Activated CD4-positive, alpha-beta T cell treated with anti-CD3 and anti-CD28 coated beads for 24 hours (primary cell): Measurements from ENCODE around the gene CCNA2.

ENCODE experiments used
- DNase-seq, 2 donors: peaks; one replicate each; pipeline ENCODE4 v3.0.0-alpha.2; 2020; ENCODE audit warnings: low read depth in 2 of 2

Gene CCNA2

DNA sequence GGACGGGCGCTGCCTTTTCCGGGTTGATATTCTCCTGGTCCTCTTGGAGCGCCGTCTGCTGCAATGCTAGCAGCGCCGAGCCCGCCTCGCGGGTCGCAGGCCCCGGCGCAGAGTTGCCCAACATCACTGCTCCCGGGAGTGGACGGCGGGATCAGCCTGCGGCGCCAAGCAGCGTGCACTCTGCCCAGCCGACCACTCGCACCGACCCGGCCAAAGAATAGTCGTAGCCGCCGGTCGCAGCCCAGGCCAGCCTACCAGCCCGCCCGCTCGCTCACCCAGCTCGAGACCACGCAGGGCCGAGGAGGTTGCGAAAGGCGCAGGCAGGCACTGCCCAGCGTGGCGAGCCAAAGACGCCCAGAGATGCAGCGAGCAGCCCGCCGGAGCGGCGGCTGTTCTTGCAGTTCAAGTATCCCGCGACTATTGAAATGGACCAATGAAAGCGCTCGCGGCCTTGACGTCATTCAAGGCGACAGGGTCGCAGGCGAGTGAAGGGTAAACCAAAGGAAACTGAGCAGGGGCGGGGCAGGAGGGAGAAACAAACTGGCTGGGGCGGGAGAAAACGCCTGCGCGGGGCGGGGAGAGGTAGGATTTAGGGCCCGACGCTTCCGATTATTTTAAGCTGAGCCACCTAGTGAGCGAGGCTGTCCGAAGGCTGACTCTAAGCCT lies at the start of gene CCNA2:
TSS of gene CCNA2 (minus strand) at position 379 of the 666 bp plus-strand sequence. CDS start at position 124, 255 bp downstream.
- peak; percentile 95 for DNase-seq

DNA sequence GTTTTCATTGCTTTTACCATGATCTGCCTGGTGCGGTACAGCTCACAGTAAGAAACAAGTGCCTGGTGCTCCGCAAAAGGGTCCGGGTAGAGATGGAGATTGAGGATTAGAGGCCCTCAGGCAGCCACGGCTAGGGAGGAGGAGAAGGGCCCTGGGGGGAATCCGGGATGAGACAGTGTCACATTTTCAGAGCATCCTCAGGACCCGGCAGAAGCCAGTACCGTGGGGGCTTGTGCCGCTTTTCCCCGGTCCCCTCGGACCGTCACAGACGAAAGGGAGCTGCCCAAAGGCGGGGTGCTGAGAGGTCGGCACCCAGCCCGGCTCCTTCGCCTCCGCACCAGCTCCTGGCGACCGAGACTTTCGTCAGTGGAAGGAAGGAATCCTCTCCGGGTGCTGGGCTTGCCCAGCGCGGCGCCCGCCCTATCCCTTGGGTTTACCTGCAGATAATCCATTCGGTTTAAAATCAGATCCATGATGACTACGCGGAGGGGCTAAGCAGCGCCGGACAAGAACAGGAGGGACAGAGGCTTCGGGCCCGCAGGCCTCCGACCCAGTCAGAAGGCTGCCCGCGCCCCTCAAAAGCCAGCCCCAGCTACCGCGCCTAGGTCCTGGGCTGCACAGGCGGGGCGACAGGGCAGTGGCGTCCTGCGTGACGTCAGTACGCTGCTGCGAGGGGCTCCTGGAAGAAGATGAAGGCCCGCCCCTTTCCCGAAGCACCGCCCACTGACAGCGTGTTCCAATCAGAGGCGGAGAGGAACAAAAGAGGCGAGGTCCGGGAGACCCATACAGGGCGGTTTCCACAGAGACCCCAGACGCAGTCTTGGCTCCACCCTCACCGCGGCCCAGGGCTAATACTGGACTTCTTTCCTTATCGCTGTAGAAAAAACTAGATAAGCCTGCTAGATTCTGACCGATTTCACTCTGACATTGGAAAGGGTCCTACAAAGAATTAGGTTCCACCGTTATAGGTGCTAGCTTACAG lies 46.4 kb upstream of the CCNA2 start, which contains the start of gene BBS7:
TSS of gene BBS7 (minus strand) at position 634 of the 982 bp plus-strand sequence. CDS start at position 473, 161 bp downstream.
- peak; percentile 95 to 98 for DNase-seq

DNA sequence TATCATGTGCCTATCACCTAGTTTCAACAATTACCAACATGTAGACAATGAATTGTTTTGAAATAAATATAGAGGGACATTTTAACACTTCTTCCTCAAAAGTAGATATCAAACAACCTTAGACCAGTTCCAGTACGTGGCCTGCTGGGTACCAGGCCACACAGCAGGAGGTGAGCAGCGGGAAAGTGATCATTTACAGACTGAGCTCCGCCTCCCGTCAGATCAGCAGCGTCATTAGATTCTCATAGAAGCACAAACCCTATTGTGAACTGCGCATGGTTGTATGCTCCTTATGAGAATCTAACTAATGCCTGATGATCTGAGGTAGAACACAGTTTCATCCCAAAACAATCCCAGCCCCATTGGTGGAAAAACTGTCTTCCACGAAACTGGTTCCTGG lies 40.1 kb upstream of the CCNA2 start:
- DNase-seq: no peak

DNA sequence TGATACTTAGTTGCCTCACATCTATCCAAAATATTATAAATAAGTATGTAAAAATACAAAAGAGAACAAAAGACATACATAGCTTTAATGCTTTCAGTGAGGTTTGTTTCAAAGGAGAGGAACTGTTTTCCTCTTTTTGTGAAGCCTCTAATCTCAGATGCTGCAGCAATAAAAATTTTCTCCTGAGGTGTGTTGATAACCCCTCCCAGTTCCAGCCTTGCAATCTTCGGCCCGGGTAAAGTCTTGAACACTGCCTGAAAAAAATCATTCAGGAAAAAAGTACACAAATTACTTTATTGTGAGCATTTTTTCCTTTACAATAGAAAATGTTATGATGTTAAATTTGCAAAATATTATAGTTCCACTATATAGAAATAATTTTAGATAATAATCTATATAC lies 37.7 kb upstream of the CCNA2 start:
- DNase-seq: no peak

DNA sequence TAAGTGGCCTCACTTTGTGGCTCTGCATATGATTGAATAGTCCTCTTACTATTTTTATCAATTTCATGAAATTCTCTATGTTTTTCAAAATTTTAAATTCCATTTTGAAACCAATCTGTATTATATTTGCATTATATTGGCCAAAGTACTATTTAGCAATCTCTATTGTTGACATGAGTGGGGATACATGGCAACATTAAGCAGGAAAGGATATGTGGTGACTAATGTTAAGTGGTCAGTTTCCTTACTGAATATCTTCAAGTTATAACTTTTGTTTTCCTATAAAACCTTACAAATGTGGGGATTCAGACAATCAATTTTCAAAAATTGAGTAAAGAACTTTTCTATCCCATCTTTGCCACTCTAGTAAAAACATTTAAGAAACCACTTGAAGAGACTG lies 36.4 kb upstream of the CCNA2 start:
- no peak for DNase-seq

DNA sequence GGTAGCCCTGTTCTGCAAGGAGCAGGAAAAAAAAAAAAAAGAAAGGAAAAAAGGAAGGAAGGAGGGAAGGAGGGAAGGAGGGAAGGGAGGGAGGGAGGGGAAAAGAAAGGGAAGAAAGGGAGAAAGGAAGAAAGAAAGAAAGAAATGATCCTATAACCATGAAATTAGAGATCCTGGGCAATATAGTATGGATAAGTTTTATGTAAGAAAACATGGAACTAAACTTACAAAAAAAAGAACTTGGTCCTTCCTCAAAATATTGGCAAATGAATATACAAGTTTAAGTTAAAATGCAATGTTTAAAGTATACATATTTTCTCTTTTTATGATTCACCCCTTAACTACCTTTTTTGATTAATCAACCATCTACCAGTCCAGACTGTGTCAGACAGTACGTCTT lies 27.7 kb upstream of the CCNA2 start:
- DNase-seq: no peak

DNA sequence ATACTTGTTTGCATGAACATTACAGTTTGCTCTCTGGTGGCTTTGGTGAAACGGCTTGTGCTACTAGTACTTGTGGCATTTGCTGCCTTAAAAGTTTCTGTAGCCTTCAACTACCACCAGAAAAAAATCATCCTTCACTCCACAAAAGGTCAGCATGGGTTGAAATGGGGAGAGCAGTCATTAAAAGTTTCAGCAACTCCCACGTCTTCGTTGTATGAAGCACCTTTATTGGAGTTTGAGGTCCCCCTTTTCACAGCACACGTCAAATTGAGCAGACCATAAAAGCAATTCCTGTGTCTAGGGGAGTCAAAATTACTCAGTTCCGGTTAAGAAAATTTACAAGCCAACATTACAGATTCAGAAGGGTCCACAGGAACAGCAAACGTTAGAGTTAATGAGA lies 23.0 kb upstream of the CCNA2 start:
- no peak for DNase-seq

DNA sequence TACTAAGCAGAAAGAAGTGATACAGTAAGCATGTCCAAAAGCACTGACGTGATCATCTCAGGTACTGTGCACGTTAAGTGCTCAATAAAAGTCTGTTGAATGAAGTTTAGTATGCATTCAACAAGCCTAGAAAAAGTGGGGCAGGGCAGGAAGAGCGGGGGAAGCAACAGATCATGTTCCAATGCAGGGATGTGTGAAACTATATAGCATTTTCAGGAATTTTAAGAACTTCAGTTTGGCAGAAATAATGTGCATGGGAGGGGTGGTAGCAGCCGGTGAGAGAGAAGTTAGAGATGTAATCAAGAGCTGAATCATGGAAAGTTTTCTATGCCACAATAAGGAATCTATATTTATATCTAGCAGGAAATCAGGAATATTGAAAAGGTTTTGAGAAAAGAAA lies 19.2 kb upstream of the CCNA2 start:
- no peak for DNase-seq

DNA sequence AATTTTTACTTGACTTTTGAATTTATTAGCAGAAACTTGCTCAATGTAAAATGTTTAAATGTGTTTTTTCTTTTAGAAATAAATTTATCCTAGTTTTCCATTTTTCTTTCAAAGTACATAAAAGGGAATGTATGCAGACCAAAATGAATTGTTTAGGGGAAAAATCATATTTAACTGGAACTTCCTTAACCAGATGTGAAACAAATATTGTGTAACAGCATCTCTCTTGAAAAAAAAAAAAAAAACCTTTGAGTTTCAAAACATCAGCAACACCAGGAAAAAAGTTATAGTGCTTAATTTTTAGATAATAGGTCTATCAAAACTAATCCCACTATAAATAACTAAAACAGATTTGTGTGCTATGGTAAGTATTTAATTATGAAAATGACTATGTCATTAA lies 14.5 kb upstream of the CCNA2 start:
- no peak for DNase-seq

DNA sequence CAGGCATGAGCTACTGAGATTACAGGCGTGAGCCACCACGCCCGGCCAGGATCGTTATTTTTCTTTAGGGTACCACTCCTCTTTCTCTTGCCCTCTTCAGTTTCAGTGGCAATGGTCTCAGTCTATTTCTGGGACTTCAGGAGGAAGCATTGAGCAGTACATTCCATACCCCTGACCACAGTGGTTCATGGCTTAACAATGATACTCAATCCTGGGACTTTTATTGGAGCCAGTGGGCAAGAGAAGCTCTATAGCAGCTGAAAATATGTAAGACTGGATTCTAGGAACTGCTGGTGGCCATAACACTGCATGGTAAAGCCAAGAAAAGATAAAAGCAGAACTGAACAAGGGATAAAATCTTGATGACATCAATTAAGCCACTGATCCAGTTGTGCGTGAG lies 5.8 kb upstream of the CCNA2 start:
- no peak for DNase-seq

DNA sequence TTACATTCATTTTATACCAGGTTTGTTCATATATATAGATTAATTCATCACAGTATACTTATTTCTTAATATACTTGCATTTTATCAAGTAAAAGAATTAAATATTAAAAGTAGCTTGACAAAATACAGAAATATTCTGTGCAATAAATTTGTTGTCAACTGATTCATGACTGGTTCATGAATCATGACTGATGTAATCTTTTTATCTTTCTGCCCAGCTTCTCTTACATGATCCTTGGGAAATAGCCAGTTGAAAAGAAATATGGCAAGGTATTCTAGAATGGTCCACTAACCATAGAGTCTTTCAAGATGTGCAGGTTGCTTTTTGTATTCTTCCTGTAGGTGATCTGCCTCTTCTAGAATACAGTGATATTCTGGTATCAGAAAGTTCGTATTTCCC lies 4.2 kb upstream of the CCNA2 start:
- DNase-seq: no peak

DNA sequence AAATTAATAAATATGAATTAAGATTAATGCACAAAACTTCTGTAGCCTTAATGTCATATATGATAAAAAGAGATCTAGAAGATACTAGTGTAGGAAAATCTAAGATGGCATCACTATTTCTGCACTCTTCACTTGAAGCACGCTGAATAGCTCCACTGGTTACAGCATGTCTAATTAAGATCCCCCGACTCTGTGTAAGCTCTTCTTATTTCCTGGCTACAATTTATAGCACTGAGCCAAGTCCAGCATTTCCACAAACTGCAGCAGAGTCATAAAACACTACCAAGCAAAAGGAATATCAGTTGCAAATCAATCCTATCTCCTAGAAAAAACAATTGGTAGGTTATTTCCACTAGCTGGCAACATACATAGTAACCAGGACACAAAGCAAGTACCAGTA lies 1.3 kb upstream of the CCNA2 start:
- DNase-seq: no peak

DNA sequence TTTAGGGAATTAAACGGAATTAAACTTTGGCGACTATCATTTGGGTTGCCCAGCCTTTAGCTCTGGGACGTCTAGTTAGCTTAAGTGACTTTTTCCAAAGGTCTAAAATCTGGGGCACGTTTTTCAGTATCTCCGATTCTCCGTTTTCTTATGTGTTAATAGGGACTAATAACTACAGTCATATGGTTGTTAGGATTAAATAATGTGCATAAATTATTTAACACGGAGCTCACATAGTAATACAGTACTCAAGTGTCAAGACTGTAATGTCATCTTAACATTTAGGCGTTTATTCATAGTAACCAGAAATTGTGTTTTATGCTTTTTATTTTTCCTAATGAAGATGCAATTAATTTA lies 466 bp upstream of the CCNA2 start:
- no peak for DNase-seq

DNA sequence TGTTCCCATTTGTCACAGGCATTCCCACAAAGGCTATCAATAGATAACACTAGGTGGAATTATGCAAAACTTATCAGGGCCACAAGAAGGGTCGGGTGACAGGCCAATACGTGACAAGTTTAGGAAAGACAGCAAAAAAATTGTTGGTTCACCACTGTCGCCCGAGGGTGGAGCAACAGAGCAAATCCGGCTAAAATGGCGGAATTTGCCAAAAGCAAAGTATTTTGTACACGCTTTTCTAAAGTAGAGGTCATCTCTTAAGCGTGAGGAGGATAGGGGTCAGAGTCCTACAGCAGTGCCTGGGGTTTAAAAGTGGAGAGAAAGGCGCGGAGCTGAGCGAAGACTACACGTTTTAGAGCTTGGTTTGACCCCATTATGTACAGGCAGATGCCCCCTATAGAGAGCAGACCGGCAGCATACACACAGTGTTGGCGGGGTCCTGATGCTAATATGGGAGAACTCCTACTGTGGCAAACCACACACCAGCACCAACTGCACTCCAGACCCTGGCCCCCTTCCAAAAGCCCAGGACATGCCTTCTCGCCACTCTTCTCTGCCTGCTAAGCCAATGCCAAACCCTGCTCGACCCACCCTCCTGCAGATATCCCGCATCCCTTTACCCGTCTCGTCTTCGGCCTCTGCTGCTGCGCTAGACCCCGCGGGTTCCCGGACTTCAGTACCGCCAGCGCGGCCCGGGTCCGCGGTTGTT lies 733 bp downstream of the CCNA2 start:
- peak in 1 of 2 donors; percentile 25 for DNase-seq

DNA sequence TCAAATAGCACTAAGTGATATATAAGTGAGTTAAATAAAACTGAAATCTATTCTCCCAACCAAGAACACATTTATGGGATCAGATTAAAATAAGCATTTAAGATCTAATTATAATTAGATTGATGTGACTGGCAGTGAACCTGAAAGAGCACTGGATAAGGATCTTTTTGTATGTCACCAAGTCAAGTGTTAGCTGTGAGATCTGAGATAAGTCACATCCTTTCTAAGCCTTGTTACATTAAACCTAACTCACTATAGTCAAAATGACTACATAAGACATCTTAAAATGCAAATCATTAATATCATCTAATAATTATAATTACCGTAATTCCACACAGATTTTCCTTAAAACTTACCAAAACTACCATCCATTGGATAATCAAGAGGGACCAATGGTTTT lies 1.6 kb downstream of the CCNA2 start:
- DNase-seq: no peak

DNA sequence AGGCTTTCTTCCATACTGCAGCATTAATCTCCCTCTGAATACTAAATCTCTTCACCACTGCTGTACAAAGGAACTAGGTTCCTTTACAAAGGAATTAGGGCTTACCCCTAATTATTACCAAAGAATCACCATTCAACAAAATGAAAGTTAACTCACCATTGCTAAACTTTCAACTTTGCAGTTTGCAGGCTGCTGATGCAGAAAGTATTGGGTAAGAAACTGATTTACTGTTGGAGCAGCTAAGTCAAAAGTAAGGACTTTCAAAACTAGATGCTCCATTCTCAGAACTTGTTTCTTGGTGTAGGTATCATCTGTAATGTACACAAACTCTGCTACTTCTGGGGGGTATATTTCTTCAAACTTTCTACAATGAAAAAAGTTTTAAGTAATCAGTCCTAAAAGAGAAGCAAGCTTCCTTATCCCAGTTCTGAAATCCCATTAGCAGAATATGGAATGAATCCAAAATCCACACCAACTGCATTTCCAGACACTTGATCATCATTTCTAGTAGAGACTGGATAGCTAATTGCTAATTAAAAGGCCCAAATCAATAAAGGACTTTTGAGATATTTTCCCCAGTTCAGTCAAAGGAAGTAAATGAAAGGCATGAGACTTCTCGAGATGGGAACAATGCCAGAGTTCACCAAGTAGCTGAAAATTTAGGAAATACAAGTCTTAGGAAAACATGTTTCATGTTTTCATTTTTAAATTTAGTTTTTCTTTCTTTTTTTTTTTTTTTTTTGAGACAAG lies 4.3 kb downstream of the CCNA2 start:
- DNase-seq: no peak

DNA sequence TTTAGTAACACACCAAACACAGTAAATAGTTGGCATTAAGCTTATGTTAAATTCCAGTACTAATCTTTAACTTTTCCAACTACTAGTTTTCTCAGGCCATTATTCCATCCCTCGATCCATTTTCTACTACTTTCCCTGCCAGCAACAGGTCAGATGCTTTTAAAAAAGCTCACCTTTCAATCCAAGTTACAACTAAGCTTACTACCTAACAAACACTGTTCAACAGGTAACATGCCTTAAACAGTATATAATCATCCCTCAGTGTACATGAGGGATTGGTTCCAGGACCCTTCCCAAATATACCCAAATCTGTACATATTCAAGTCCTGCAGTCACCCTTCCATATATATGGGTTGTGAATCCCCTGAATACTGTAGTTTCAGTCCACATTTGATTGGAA lies 5.5 kb downstream of the CCNA2 start:
- DNase-seq: no peak

DNA sequence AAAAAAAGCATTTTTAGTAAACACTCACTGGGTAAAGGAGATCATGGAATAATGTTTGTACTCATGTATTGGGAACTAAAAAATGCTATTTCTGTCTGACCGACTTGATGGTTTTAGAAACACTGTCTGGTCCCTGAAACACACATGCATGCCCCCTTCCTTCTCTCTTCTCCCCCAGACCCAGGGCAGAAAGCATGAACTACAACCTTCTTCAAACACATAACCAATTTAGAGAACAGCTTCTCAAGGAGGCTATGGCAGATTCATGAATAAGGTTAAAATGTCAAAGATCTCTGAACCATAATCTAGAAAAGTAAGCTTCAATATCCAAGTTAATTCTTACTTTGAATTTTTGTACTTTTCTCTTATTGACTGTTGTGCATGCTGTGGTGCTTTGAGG lies 6.0 kb downstream of the CCNA2 start:
- DNase-seq: no peak

DNA sequence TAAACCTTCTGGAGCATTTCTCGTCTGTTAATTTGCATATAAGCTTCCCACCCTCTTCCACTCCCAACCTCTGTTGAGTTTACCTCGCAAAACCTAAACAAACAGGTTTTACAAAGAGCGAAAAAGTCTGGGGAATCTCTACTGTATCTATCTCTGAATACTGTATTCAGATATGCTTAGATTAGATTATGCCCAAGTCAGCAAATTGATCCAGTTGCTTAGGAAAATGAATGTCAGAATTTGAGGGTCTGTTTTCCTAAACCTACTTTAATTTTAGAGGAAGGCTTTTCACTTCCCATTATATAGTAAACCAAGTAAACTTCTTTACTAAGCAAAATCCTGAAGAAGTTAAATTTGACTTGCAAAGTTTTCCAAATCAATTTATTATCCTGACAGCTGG lies 6.7 kb downstream of the CCNA2 start:
- DNase-seq: no peak

DNA sequence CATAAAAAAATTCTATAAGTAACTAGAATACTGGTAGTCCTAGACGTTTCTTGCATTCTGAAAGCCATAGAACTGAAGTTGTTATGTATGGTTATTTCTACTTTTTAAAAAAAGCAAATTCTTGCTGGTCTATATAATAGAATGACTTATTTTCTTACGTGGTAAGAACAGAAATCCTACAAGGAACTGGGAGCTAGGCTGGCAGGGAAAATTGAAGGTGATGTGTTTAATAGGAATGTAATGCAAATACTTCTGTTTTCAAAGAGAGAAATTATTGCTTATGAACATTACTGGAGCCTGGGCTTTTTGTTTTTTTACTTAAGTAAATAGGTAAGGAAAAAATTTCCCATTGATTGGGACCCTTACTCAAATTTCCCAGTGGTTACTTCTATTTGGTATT lies 8.9 kb downstream of the CCNA2 start:
- no peak for DNase-seq

DNA sequence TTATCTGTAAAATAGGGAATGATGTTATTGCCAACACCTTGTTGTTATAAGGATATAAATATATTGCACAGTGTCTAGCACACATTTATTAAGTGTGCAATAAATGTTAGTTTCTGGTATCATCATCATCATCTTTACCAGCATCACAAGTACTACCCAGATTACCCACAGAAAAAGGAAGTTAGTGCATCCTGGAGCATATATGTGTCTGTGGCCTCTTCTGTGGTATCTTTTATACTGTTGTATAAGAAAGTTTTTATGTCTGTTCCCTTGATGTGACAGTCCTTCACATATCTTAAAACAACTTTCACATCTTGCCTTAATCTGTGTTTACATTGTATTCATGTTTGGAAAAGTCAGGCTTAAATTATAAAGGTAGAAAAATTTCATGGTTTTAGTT lies 12.6 kb downstream of the CCNA2 start:
- no peak for DNase-seq

DNA sequence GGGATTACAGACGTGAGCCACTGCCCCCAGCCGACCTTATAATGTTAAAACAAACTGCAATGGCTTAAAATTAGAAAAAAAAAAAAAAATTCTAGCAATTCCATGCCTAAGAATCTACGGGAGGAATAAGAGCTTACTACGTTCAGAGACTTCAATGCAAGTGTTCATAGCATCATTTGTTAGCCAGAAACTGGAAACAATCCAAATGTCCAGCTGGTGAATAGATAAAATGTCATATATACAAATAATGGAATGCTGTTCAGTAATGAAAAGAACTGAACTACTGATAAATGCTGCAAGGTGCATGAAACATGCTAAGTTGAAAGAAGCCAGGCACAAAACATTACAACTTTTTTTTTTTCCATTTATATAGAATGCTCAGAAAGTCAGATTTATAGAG lies 17.3 kb downstream of the CCNA2 start:
- DNase-seq: no peak
